ENCODE measurements around the gene HSPB2.
"Not testable (repeated sequence)": the region's sequence is repeated elsewhere in the genome, so short reads cannot be mapped to it uniquely, and the experiment has no call there.

Gene HSPB2

GRCh38 chr11:111912535-111912934 lies at the start of gene HSPB2:
HSPB2 (plus strand) TSS chr11:111912734; CDS start chr11:111912830, 96 bp downstream.
- no peak for DNase-seq

- DNase-seq, result no peak
Observed at GRCh38 chr11:111870113-111870512, 42.4 kb upstream of the HSPB2 start.

- no peak for DNase-seq
Observed at GRCh38 chr11:111870522-111870885, 42.0 kb upstream of the HSPB2 start.

- no peak for DNase-seq
Observed at GRCh38 chr11:111870886-111871692, 41.4 kb upstream of the HSPB2 start, which contains the start of gene ALG9. ALG9 (minus strand) TSS chr11:111871581; CDS start chr11:111871482, 99 bp downstream.

GRCh38 chr11:111871693-111872161 lies 40.8 kb upstream of the HSPB2 start:
- no peak for DNase-seq

GRCh38 chr11:111878385-111878848 lies 34.1 kb upstream of the HSPB2 start:
- DNase-seq, result no peak

GRCh38 chr11:111878849-111879636 lies 33.5 kb upstream of the HSPB2 start, which contains the start of the genes CFAP68 and FDXACB1:
CFAP68 (plus strand) TSS chr11:111879541; CDS start chr11:111879561, 20 bp downstream.
FDXACB1 (minus strand) TSS chr11:111879165; CDS start chr11:111879132, 33 bp downstream.
- peak; percentile 78 for DNase-seq

- DNase-seq, result no peak
Observed at GRCh38 chr11:111879637-111879960, 32.9 kb upstream of the HSPB2 start.

GRCh38 chr11:111882202-111882601 lies 30.3 kb upstream of the HSPB2 start:
- DNase-seq, result no peak

- not testable (repeated sequence) for DNase-seq
Observed at GRCh38 chr11:111885053-111885452, 27.5 kb upstream of the HSPB2 start.

GRCh38 chr11:111886032-111886431 lies 26.5 kb upstream of the HSPB2 start:
- DNase-seq, result no peak

- DNase-seq, result no peak
Observed at GRCh38 chr11:111886844-111887243, 25.7 kb upstream of the HSPB2 start.

- DNase-seq, result no peak
Observed at GRCh38 chr11:111905411-111905810, 7.1 kb upstream of the HSPB2 start.

GRCh38 chr11:111906680-111907079 lies 5.9 kb upstream of the HSPB2 start:
- DNase-seq, result no peak

- DNase-seq, result no peak
Observed at GRCh38 chr11:111908639-111909305, 3.8 kb upstream of the HSPB2 start.

GRCh38 chr11:111909378-111909777 lies 3.2 kb upstream of the HSPB2 start:
- no peak for DNase-seq

- DNase-seq, result no peak
Observed at GRCh38 chr11:111910676-111911562, 1.6 kb upstream of the HSPB2 start.

GRCh38 chr11:111911563-111912401 lies 752 bp upstream of the HSPB2 start, which contains the start of gene CRYAB:
CRYAB (minus strand) TSS chr11:111911770; CDS start chr11:111911724, 46 bp downstream.
- DNase-seq, result no peak

GRCh38 chr11:111913031-111913861 lies 712 bp downstream of the HSPB2 start:
- no peak for DNase-seq

- no peak for DNase-seq
Observed at GRCh38 chr11:111913997-111914396, 1.5 kb downstream of the HSPB2 start.

All from SIG-M5 (cell line).